ENCODE measurements around the gene CFHR1. TPM values are rescaled to one million over a fixed set of nuclear protein-coding genes. Genes with fewer than 3 reads are reported as not detected.
A peak's percentile ranks its signal among the peaks of the same experiment; 100 is the strongest.

The CFHR1 gene
- total RNA-seq, 1 experiment from 2014 or later = not detected

DNA sequence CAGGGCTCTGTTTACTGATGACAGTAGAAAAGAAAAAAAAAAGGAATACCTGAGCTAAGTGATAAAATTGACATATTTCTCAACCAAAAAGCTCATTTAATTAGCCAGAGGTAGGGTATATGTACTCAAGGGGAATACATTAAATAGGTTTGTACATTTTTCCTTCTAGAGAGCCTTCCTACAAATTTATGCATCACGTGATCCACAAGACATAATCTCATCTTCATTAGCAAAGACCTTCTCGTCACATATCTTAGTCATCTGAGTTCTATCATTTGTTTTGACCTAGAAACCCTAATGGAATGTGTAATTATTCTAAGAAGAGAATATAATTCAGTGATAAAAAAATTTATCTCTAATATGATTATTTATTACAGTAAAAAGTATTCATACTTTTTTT is 37.7 kb downstream of the CFHR1 start:
- ATAC-seq (no peak), DNase-seq (no peak)
- CTCF ChIA-PET = no interaction called here
- POLR2A ChIA-PET (ENCODE audit: unreplicated experiment) = no interaction called here
- Histone ChIP-seq H3K27me3 (ENCODE audit: low read length) (no peaks in the 10 kb centered on the region), H3K79me2 (ENCODE audit: low read length) (no peaks in the 10 kb centered on the region), H3K27ac (ENCODE audit: low read length) (no peak overlapping the region), H3K4me2 (ENCODE audit: low read length) (no peak overlapping the region), H3K9ac (ENCODE audit: low read length) (no peak overlapping the region), H3K4me1 (ENCODE audit: insufficient read depth, low read length) (no peaks in the 10 kb centered on the region; the same call in 1 of the 2 replicates), H3K4me3 (ENCODE audit: low read length) (no peak overlapping the region), H3K9me3 (ENCODE audit: low read length) (no peaks in the 10 kb centered on the region), H3K36me3 (ENCODE audit: low read depth, low read length) (no peaks in the 10 kb centered on the region), H2AFZ (ENCODE audit: low read length) (no peak overlapping the region), H3F3A (ENCODE audit: low read length, unreplicated experiment) (no peaks in the 10 kb centered on the region), H4K20me1 (ENCODE audit: low read length) (no peaks in the 10 kb centered on the region), H3K9me2 (replicated peaks; ENCODE audit: low read length) (no peaks in the 10 kb centered on the region)
- intact Hi-C loops (cut with micrococcal nuclease) = no loop called here
- no TSS peak for BruUV-seq (replicated peaks)
- TF ChIP-seq, protein P1, sequence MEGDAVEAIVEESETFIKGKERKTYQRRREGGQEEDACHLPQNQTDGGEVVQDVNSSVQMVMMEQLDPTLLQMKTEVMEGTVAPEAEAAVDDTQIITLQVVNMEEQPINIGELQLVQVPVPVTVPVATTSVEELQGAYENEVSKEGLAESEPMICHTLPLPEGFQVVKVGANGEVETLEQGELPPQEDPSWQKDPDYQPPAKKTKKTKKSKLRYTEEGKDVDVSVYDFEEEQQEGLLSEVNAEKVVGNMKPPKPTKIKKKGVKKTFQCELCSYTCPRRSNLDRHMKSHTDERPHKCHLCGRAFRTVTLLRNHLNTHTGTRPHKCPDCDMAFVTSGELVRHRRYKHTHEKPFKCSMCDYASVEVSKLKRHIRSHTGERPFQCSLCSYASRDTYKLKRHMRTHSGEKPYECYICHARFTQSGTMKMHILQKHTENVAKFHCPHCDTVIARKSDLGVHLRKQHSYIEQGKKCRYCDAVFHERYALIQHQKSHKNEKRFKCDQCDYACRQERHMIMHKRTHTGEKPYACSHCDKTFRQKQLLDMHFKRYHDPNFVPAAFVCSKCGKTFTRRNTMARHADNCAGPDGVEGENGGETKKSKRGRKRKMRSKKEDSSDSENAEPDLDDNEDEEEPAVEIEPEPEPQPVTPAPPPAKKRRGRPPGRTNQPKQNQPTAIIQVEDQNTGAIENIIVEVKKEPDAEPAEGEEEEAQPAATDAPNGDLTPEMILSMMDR (conservative IDR thresholded peaks at IDR 0.05; ENCODE audit: low read depth, low read length) = no peak
- no peak for TF ChIP-seq EZH2 (IDR thresholded peaks at IDR 0.05; ENCODE audit: low read length, unreplicated experiment)
- no peak for TF ChIP-seq EZH2phosphoT487 (IDR thresholded peaks at IDR 0.05; ENCODE audit: borderline replicate concordance, low read length)

DNA sequence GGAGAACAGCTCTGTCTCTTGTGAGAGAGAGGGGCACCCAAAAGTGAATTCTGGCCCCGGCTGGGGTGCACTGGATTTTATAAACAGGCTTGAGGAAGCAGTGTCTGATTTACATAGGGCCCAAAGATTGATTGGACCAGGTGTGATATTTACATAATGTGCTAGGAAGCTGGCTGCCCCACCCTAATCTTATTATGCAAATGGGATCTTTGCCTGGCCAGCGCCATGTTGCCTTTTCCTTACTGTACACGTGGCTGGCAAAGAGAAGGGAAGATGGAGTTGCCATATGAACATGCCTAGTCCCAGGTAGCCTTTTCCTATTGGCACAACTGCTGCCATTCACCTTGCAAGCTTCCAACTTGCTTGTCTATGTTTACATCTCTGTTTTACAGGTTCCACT is 39.3 kb downstream of the CFHR1 start:
- Histone ChIP-seq H3K4me3 (ENCODE audit: low read length) (no peak overlapping the region), H3K79me2 (ENCODE audit: low read length) (no peaks in the 10 kb centered on the region), H3K27ac (ENCODE audit: low read length) (no peak overlapping the region), H3K9me2 (replicated peaks; ENCODE audit: low read length) (no peaks in the 10 kb centered on the region), H3K4me1 (ENCODE audit: insufficient read depth, low read length) (no peaks in the 10 kb centered on the region; the same call in 1 of the 2 replicates), H3K27me3 (ENCODE audit: low read length) (no peaks in the 10 kb centered on the region), H4K20me1 (ENCODE audit: low read length) (no peaks in the 10 kb centered on the region), H3F3A (ENCODE audit: low read length, unreplicated experiment) (no peaks in the 10 kb centered on the region), H3K9me3 (ENCODE audit: low read length) (no peaks in the 10 kb centered on the region), H3K9ac (ENCODE audit: low read length) (no peak overlapping the region), H2AFZ (ENCODE audit: low read length) (no peak overlapping the region), H3K4me2 (ENCODE audit: low read length) (no peak overlapping the region), H3K36me3 (ENCODE audit: low read depth, low read length) (no peaks in the 10 kb centered on the region)
- intact Hi-C loops (cut with micrococcal nuclease) = no loop called here
- ChIA-PET POLR2A (ENCODE audit: unreplicated experiment) (no interaction called here), CTCF (no interaction called here)
- no TSS peak for BruUV-seq (replicated peaks)
- ATAC-seq (no peak), DNase-seq (no peak)
- no peak for TF ChIP-seq EZH2phosphoT487 (IDR thresholded peaks at IDR 0.05; ENCODE audit: borderline replicate concordance, low read length)
- TF ChIP-seq, protein P1 (conservative IDR thresholded peaks at IDR 0.05; ENCODE audit: low read depth, low read length) = no peak
- no peak for TF ChIP-seq EZH2 (IDR thresholded peaks at IDR 0.05; ENCODE audit: low read length, unreplicated experiment)

DNA sequence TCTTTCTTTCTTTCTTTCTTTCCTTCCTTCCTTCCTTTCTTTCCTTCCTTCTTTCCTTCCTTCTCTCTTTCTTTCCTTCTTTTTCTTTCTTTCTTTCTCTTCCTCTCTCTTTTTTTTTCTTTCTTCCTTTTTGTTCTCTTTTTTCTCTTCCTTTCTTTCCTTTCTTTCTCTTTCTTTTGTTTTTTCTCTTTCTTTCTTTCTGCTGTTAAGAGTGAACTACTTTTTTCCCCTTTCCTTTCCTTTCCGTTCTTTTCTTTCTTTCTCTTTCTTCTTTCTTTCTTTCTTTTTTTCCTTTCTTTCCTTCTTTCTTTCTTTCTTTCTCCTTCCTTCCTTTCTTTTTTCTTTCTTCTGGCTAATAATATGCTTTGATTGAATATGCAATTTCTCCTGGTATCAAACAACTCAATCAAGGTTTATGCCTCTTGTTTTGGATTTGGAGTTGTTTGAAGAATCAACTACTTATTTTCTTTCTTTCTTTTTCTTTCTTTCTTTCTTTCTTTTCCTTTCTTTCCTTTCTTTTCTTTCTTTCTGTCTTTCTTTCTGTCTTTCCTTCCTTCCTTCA is 40.9 kb downstream of the CFHR1 start:
- Histone ChIP-seq H3K4me1 (ENCODE audit: insufficient read depth, low read length) (no peaks in the 10 kb centered on the region; the same call in 1 of the 2 replicates), H3K36me3 (ENCODE audit: low read depth, low read length) (no peaks in the 10 kb centered on the region), H3K27ac (ENCODE audit: low read length) (no peak overlapping the region), H3K9me2 (replicated peaks; ENCODE audit: low read length) (no peaks in the 10 kb centered on the region), H2AFZ (ENCODE audit: low read length) (no peak overlapping the region), H3K4me2 (ENCODE audit: low read length) (peak overlapping the region; percentile 32; the same call in 1 of the 2 replicates), H3K79me2 (ENCODE audit: low read length) (no peaks in the 10 kb centered on the region), H3K27me3 (ENCODE audit: low read length) (no peaks in the 10 kb centered on the region), H3K9ac (ENCODE audit: low read length) (no peak overlapping the region), H3K4me3 (ENCODE audit: low read length) (no peak overlapping the region), H3K9me3 (ENCODE audit: low read length) (no peaks in the 10 kb centered on the region), H4K20me1 (ENCODE audit: low read length) (no peaks in the 10 kb centered on the region), H3F3A (ENCODE audit: low read length, unreplicated experiment) (no peaks in the 10 kb centered on the region)
- ChIA-PET CTCF (no interaction called here), POLR2A (ENCODE audit: unreplicated experiment) (interaction anchor here (0.7 kb wide), 1 partner anchor 211 kb away, joined by 7 read pairs; no protein-coding TSS in a partner anchor)
- ATAC-seq (no peak), DNase-seq (no peak)
- no TSS peak for BruUV-seq (replicated peaks)
- intact Hi-C loops (cut with micrococcal nuclease) = no loop called here
- no peak for TF ChIP-seq EZH2phosphoT487 (IDR thresholded peaks at IDR 0.05; ENCODE audit: borderline replicate concordance, low read length)
- TF ChIP-seq EZH2 (IDR thresholded peaks at IDR 0.05; ENCODE audit: low read length, unreplicated experiment) = no peak
- TF ChIP-seq, protein P1 (conservative IDR thresholded peaks at IDR 0.05; ENCODE audit: low read depth, low read length) = no peak

Measured in PC-3 (cell line).